K562 (cell line): Measurements from ENCODE around the gene MAP3K12. TPM values are rescaled to one million over a fixed set of nuclear protein-coding genes. Genes with fewer than 3 reads are reported as not detected.

Experiments used
- ATAC-seq: fragments of 200-7000 bp; cut with Tn5 transposase; 3 replicates; pipeline ENCODE4 v1.9.1; 2020; ENCODE audit warnings: moderate library complexity
- BruUV-seq: library from RNA; stranded (reverse); fragments of 400-500 nt; replicated peaks from 2 replicates; lab custom pipeline; 2021; lab: Mats Ljungman, UMichigan
- CTCF ChIA-PET: fragments of 300-600 bp; formaldehyde crosslinking; extraction: SDS; loops from one replicate; lab custom pipeline; 2021; ENCODE audit warnings: low intra/inter-chr PET ratio; lab: Yijun Ruan, JAX
- POLR2A ChIA-PET: fragments of 300-600, 350-650 bp; sonication (Branson Sonifier 250); formaldehyde crosslinking; extraction: SDS; loops from one replicate; lab custom pipeline; 2021; ENCODE audit warnings: antibody characterized with exemption, inconsistent platforms; lab: Yijun Ruan, JAX
- DNase-seq, 4 experiments: peaks; one replicate each; pipeline versions ENCODE4 v3.0.0 to v3.0.0-alpha.2; 2011 to 2018; ENCODE audit warnings: low spot score in 3 of 4, mixed read lengths in 3 of 4; ENCODE audit errors: extremely low read depth in 1 of 4
- FAIRE-seq: peaks from 2 replicates; lab custom pipeline; 2011; peaks lifted over from hg19 to GRCh38; lab: Jason Lieb, UNC
- H2AFZ ChIP-seq: 2 replicates; pipeline ENCODE4 v1.6.0; 2011; ENCODE audit warnings: low read depth, low read length, control low read depth, inconsistent platforms
- H3K27ac ChIP-seq: fragments of 200-600 bp; 3 replicates; pipeline ENCODE4 v1.8.0; 2011; ENCODE audit warnings: low read depth, mild to moderate bottlenecking, control low read depth, inconsistent platforms, low read length, moderate library complexity, mixed read lengths; ENCODE audit errors: extremely low read depth
- H3K27me3 ChIP-seq, 2 experiments: fragments of 300-600 bp in 1 of 2; 2 replicates in 1 of 2; 3 replicates in 1 of 2; pipeline versions ENCODE4 v1.6.0 to v1.8.0; 2011; ENCODE audit warnings: inconsistent platforms in 2 of 2, low read length in 2 of 2, mild to moderate bottlenecking in 1 of 2, mixed read lengths in 1 of 2, moderate library complexity in 1 of 2; ENCODE audit not compliant: control insufficient read depth in 2 of 2, insufficient read depth in 2 of 2
- H3K36me3 ChIP-seq: fragments of 300-600 bp; 3 replicates; pipeline ENCODE4 v1.8.0; 2011; ENCODE audit warnings: mild to moderate bottlenecking, low read length, inconsistent platforms; ENCODE audit not compliant: control insufficient read depth, insufficient read depth
- H3K4me1 ChIP-seq, 2 experiments: fragments of 200-600 bp in 1 of 2; replicated peaks in 1 of 2; 2 replicates in 1 of 2; 3 replicates in 1 of 2; pipeline versions ENCODE4 v1.5.1 to v1.8.0; 2011; ENCODE audit warnings: inconsistent platforms in 2 of 2, low read length in 2 of 2, mild to moderate bottlenecking in 1 of 2, mixed read lengths in 1 of 2, moderate library complexity in 1 of 2; ENCODE audit not compliant: control insufficient read depth in 2 of 2, insufficient read depth in 2 of 2
- H3K4me2 ChIP-seq: 2 replicates; pipeline ENCODE4 v1.6.1; 2011; ENCODE audit warnings: low read length, control low read depth, inconsistent platforms, mixed read lengths; ENCODE audit not compliant: insufficient read depth
- H3K4me3 ChIP-seq: fragments of 200-600 bp; sonication (generic), shearing (Covaris generic); 2 replicates; pipeline ENCODE4 v1.5.1; 2016; ENCODE audit warnings: control low read depth, inconsistent platforms
- H3K79me2 ChIP-seq: fragments of 200-600 bp; 3 replicates; pipeline ENCODE4 v1.8.0; 2011; ENCODE audit warnings: low read length, inconsistent platforms; ENCODE audit not compliant: control insufficient read depth, insufficient read depth
- H3K9ac ChIP-seq, 2 experiments: 2 replicates each; pipeline versions ENCODE4 v1.6.0 to v1.6.1; 2011; ENCODE audit warnings: low read depth in 2 of 2, low read length in 2 of 2, control low read depth in 1 of 2, inconsistent platforms in 1 of 2, mild to moderate bottlenecking in 1 of 2, mixed read lengths in 1 of 2; ENCODE audit not compliant: insufficient read depth in 1 of 2
- H3K9me1 ChIP-seq: one replicate; pipeline ENCODE4 v1.6.0; 2011; ENCODE audit warnings: inconsistent platforms, mild to moderate bottlenecking, low read length, moderate library complexity; ENCODE audit not compliant: control insufficient read depth, insufficient read depth
- H3K9me3 ChIP-seq: replicated peaks from 2 replicates; pipeline ENCODE4 v1.5.1; 2011; ENCODE audit warnings: low read depth, low read length, inconsistent platforms; ENCODE audit not compliant: control insufficient read depth, insufficient read depth
- H4K20me1 ChIP-seq: replicated peaks from 2 replicates; pipeline ENCODE4 v1.6.1; 2011; ENCODE audit warnings: low read length, inconsistent platforms, mixed read lengths; ENCODE audit not compliant: control insufficient read depth, insufficient read depth
- CEBPG ChIP-seq, 3 experiments: fragments of 200-800 bp in 1 of 3; sonication (Bioruptor generic) in 1 of 3; sonication (generic) in 1 of 3; formaldehyde crosslinking in 1 of 3; IDR thresholded peaks in 2 of 3; conservative IDR thresholded peaks in 1 of 3; 2 replicates each; pipeline versions ENCODE4 v1.6.1 to v1.8.0; 2016 to 2022; ENCODE audit warnings: missing compliant biosample characterization in 2 of 3, missing genetic modification characterization in 2 of 3, mild to moderate bottlenecking in 1 of 3, missing genetic modification reagents in 1 of 3
- GTF2A2 ChIP-seq: IDR thresholded peaks from 2 replicates; pipeline ENCODE4 v1.6.1; 2016; ENCODE audit warnings: mild to moderate bottlenecking, missing genetic modification characterization, missing compliant biosample characterization
- HLTF ChIP-seq: fragments of 450-650 bp; IDR thresholded peaks from 2 replicates; pipeline ENCODE4 v1.6.1; 2016
- MAX ChIP-seq: sonication (generic); formaldehyde crosslinking; IDR thresholded peaks from 2 replicates; pipeline ENCODE4 v1.9.0; 2022; ENCODE audit warnings: mild to moderate bottlenecking, missing genetic modification reagents
- PCBP1 ChIP-seq: fragments of 200-400 bp; formaldehyde crosslinking; IDR thresholded peaks from 2 replicates; pipeline ENCODE4 v1.6.1; 2018; ENCODE audit warnings: mild to moderate bottlenecking, low read depth, low read length; ENCODE audit not compliant: poor library complexity, severe bottlenecking
- PHTF2 ChIP-seq: fragments of 250-450 bp; sonication (Bioruptor Pico); IDR thresholded peaks from 2 replicates; pipeline ENCODE4 v1.5.0; 2021; ENCODE audit warnings: mild to moderate bottlenecking
- POLR2A ChIP-seq: fragments of 450-650 bp; conservative IDR thresholded peaks from 2 replicates; pipeline ENCODE4 v1.6.1; 2016
- RBFOX2 ChIP-seq: fragments of 200-400 bp; formaldehyde crosslinking; IDR thresholded peaks from 2 replicates; pipeline ENCODE4 v1.6.1; 2017; ENCODE audit warnings: low read depth, mild to moderate bottlenecking, low read length, moderate library complexity
- RCOR1 ChIP-seq, 2 experiments: IDR thresholded peaks; 2 replicates each; pipeline ENCODE4 v1.6.1; 2012; ENCODE audit warnings: low read depth in 2 of 2, low read length in 2 of 2, borderline replicate concordance in 1 of 2, improper control_type of control experiment in 1 of 2
- SNRNP70 ChIP-seq: fragments of 200-400 bp; formaldehyde crosslinking; optimal IDR thresholded peaks from 2 replicates; pipeline ENCODE3; 2017; ENCODE audit warnings: low read depth, low read length
- ZNF551 ChIP-seq: fragments of 250-450 bp; sonication (Bioruptor Pico); IDR thresholded peaks from 2 replicates; pipeline ENCODE4 v1.5.0; 2021; ENCODE audit warnings: mild to moderate bottlenecking, moderate library complexity
- ZZZ3 ChIP-seq: fragments of 450-650 bp; IDR thresholded peaks from 2 replicates; pipeline ENCODE4 v1.6.1; 2016; ENCODE audit warnings: antibody characterized with exemption, mild to moderate bottlenecking, moderate library complexity
- WGBS: fragments of 100-300 bp; shearing (Covaris generic); methylation state at CpG from one replicate; pipeline ENCODE4 v1.1.6; 2016; ENCODE audit warnings: low coverage, mixed read lengths; ENCODE audit not compliant: insufficient coverage; ENCODE audit errors: missing lambda C conversion rate; 5-methylcytosine and 5-hydroxymethylcytosine counted together
- in situ Hi-C: fragments of 300-500 bp; cut with MboI; formaldehyde crosslinking; loops from 4 replicates; pipeline ENCODE4 v1.15.0; 2018; ENCODE audit warnings: inconsistent platforms, mixed read lengths
- intact Hi-C: fragments of 100-400 bp; cut with micrococcal nuclease; formaldehyde crosslinking; loops from 2 replicates; pipeline ENCODE4 v1.14.2; 2022
- polyA plus RNA-seq, 8 experiments: library from polyadenylated mRNA; depleted of rRNA in 4 of 8; stranded (reverse) in 5 of 8; unstranded in 3 of 8; fragments of >200 nt; fragmentation: Nextera tagmentation in 2 of 8; fragmentation: Illumina TruSeq in 1 of 8; extraction: Ambion mirVana in 2 of 8; extraction: Trizol in 1 of 8; gene quantifications; 2 replicates each; pipeline versions ENCODE4 v1.2.1 to v1.2.3, GENCODE V29; 2011 to 2014; ENCODE audit warnings: inconsistent platforms in 1 of 8, missing spikeins in 1 of 8
- total RNA-seq, 7 experiments: library from RNA; depleted of rRNA in 6 of 7; stranded (reverse); fragments of >200 nt in 6 of 7; fragmentation: Illumina TruSeq in 2 of 7; extraction: Trizol in 2 of 7; gene quantifications; 2 replicates each; pipeline versions ENCODE4 v1.2.1 to v1.2.3, GENCODE V29; 2011 to 2021; ENCODE audit warnings: low replicate concordance in 1 of 7
- TF ChIP-seq, protein P1 (sequence below): fragments of 450-650 bp; conservative IDR thresholded peaks from 2 replicates; pipeline ENCODE4 v1.6.1; 2016; ENCODE audit warnings: missing genetic modification characterization, low read depth, mild to moderate bottlenecking, control low read depth, missing compliant biosample characterization
- TF ChIP-seq, protein P2 (sequence below): fragments of 450-650 bp; IDR thresholded peaks from 2 replicates; pipeline ENCODE4 v1.6.1; 2016
- TF ChIP-seq, protein P3 (sequence below): fragments of 250-450 bp; sonication (Bioruptor Pico); IDR thresholded peaks from 2 replicates; pipeline ENCODE4 v1.4.0; 2020; ENCODE audit warnings: mild to moderate bottlenecking, moderate library complexity, borderline replicate concordance
- TF ChIP-seq, protein P4 (sequence below): fragments of 250-450 bp; sonication (Bioruptor Pico); IDR thresholded peaks from 2 replicates; pipeline ENCODE4 v1.5.0; 2020; ENCODE audit warnings: mild to moderate bottlenecking

The MAP3K12 gene
- total and polyA plus RNA-seq, 9 of the 15 experiments (the other 6 are each of a cell fraction or from before 2014, with no cell fraction given), result 0.10 to 2.4 (median 1.6) TPM

GRCh38 chr12:53461059-53461458 is 38.2 kb downstream of the MAP3K12 start:
- no peaks in the 10 kb centered on the region for H3K27me3 ChIP-seq
- FAIRE-seq, result no peak
- ATAC-seq, result no peak
- no peak for DNase-seq
- POLR2A ChIA-PET, result interaction anchor here (0.7 to 8.8 kb wide), 4 partner anchors 14 to 406 kb away, joined by 3 to 87 read pairs (median 4); partner anchors contain the start of gene TARBP2
- CTCF ChIA-PET, result interaction anchor here (0.7 kb wide), 1 partner anchor 15 kb away, joined by 3 read pairs; no protein-coding TSS in a partner anchor
- 77% methylated on average over 3 of the region's 3 CpGs for WGBS
- H4K20me1 ChIP-seq, result peaks cover 25% of the 10 kb centered on the region
- H3K4me1 ChIP-seq, result peaks cover 0 to 3% of the 10 kb centered on the region in 2 experiments; a peak in 1 of 5 replicates
- H3K27ac ChIP-seq, result no peak overlapping the region
- H3K9ac ChIP-seq, result peak overlapping the region in 1 of 2 experiments; percentile 12; a peak in 1 of 4 replicates
- peaks cover 100% of the 10 kb centered on the region for H3K36me3 ChIP-seq
- BruUV-seq, result no TSS peak
- in situ Hi-C loops, result no loop called here
- H3K4me2 ChIP-seq, result no peak overlapping the region
- H2AFZ ChIP-seq, result no peak overlapping the region
- no peaks in the 10 kb centered on the region for H3K9me3 ChIP-seq
- no peaks in the 10 kb centered on the region for H3K9me1 ChIP-seq
- peaks cover 98% of the 10 kb centered on the region for H3K79me2 ChIP-seq
- H3K4me3 ChIP-seq, result no peak overlapping the region
- intact Hi-C loops, result no loop called here
- TF ChIP-seq SNRNP70, result no peak
- TF ChIP-seq, protein P1, sequence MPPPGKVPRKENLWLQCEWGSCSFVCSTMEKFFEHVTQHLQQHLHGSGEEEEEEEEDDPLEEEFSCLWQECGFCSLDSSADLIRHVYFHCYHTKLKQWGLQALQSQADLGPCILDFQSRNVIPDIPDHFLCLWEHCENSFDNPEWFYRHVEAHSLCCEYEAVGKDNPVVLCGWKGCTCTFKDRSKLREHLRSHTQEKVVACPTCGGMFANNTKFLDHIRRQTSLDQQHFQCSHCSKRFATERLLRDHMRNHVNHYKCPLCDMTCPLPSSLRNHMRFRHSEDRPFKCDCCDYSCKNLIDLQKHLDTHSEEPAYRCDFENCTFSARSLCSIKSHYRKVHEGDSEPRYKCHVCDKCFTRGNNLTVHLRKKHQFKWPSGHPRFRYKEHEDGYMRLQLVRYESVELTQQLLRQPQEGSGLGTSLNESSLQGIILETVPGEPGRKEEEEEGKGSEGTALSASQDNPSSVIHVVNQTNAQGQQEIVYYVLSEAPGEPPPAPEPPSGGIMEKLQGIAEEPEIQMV (tag), result no peak
- TF ChIP-seq, protein P2, sequence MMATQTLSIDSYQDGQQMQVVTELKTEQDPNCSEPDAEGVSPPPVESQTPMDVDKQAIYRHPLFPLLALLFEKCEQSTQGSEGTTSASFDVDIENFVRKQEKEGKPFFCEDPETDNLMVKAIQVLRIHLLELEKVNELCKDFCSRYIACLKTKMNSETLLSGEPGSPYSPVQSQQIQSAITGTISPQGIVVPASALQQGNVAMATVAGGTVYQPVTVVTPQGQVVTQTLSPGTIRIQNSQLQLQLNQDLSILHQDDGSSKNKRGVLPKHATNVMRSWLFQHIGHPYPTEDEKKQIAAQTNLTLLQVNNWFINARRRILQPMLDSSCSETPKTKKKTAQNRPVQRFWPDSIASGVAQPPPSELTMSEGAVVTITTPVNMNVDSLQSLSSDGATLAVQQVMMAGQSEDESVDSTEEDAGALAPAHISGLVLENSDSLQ, result no peak
- TF ChIP-seq MAX, result no peak
- TF ChIP-seq CEBPG (CRISPR knock-in tag; IDR thresholded peaks at IDR 0.05), result no peak
- no peak for TF ChIP-seq CEBPG (tag; conservative IDR thresholded peaks at IDR 0.05 in 1 of 2, IDR thresholded peaks at IDR 0.05 in 1 of 2)
- TF ChIP-seq, protein P3, sequence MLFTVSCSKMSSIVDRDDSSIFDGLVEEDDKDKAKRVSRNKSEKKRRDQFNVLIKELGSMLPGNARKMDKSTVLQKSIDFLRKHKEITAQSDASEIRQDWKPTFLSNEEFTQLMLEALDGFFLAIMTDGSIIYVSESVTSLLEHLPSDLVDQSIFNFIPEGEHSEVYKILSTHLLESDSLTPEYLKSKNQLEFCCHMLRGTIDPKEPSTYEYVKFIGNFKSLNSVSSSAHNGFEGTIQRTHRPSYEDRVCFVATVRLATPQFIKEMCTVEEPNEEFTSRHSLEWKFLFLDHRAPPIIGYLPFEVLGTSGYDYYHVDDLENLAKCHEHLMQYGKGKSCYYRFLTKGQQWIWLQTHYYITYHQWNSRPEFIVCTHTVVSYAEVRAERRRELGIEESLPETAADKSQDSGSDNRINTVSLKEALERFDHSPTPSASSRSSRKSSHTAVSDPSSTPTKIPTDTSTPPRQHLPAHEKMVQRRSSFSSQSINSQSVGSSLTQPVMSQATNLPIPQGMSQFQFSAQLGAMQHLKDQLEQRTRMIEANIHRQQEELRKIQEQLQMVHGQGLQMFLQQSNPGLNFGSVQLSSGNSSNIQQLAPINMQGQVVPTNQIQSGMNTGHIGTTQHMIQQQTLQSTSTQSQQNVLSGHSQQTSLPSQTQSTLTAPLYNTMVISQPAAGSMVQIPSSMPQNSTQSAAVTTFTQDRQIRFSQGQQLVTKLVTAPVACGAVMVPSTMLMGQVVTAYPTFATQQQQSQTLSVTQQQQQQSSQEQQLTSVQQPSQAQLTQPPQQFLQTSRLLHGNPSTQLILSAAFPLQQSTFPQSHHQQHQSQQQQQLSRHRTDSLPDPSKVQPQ, result no peak
- no peak for TF ChIP-seq ZNF551 (CRISPR knock-in tag)
- TF ChIP-seq ZZZ3, result no peak
- peak; percentile 41; the same call in 1 of the 2 replicates for TF ChIP-seq RBFOX2
- TF ChIP-seq PHTF2 (CRISPR knock-in tag), result no peak
- TF ChIP-seq RCOR1 (IDR thresholded peaks at IDR 0.05; ENCODE audit: borderline replicate concordance in 1 of 2, low read depth in 2 of 2, low read length in 2 of 2), result no peak
- TF ChIP-seq, protein P4, sequence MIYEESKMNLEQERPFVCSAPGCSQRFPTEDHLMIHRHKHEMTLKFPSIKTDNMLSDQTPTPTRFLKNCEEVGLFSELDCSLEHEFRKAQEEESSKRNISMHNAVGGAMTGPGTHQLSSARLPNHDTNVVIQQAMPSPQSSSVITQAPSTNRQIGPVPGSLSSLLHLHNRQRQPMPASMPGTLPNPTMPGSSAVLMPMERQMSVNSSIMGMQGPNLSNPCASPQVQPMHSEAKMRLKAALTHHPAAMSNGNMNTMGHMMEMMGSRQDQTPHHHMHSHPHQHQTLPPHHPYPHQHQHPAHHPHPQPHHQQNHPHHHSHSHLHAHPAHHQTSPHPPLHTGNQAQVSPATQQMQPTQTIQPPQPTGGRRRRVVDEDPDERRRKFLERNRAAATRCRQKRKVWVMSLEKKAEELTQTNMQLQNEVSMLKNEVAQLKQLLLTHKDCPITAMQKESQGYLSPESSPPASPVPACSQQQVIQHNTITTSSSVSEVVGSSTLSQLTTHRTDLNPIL (CRISPR knock-in tag), result no peak
- no peak for TF ChIP-seq PCBP1
- no peak for TF ChIP-seq GTF2A2 (tag)
- TF ChIP-seq POLR2A, result 0 out of 2 replicates have a peak, but pooled peaks have one; percentile 24
- no peak for TF ChIP-seq HLTF
